Measurements from ENCODE around the gene STX1A.

STX1A gene

GRCh38 chr7:73738220-73738611, 18.7 kb upstream of the STX1A start (continued):
- no peak for TF ChIP-seq YY2 (tag by site-specific recombination; IDR thresholded peaks at IDR 0.05)
- TF ChIP-seq ZNF664 (tag by site-specific recombination; IDR thresholded peaks at IDR 0.05): no peak
- no peak for TF ChIP-seq ZNF214 (tag by site-specific recombination; IDR thresholded peaks at IDR 0.05; ENCODE audit: borderline replicate concordance)
- TF ChIP-seq ZNF707 (tag by site-specific recombination; IDR thresholded peaks at IDR 0.05): no peak
- peak; percentile 31; the same call in 1 of the 2 replicates for TF ChIP-seq ZNF391 (tag by site-specific recombination; IDR thresholded peaks at IDR 0.05; ENCODE audit: borderline replicate concordance, low read depth)
- no peak for TF ChIP-seq ZFP3 (tag by site-specific recombination; IDR thresholded peaks at IDR 0.05; ENCODE audit: low read depth)
- no peak for TF ChIP-seq ZNF404 (tag by site-specific recombination; IDR thresholded peaks at IDR 0.05)
- TF ChIP-seq ZNF366 (tag by site-specific recombination; conservative IDR thresholded peaks at IDR 0.05): no peak
- no peak for TF ChIP-seq ZNF626 (tag by site-specific recombination; IDR thresholded peaks at IDR 0.05)
- TF ChIP-seq ZBTB6 (tag by site-specific recombination; IDR thresholded peaks at IDR 0.05): no peak
- no peak for TF ChIP-seq ZNF629 (tag by site-specific recombination; IDR thresholded peaks at IDR 0.05)
- no peak for TF ChIP-seq ZNF211 (tag by site-specific recombination; IDR thresholded peaks at IDR 0.05; ENCODE audit: low read depth)
- TF ChIP-seq BCL11A (tag by site-specific recombination; IDR thresholded peaks at IDR 0.05; ENCODE audit: low read depth): no peak
- no peak for TF ChIP-seq ZNF266 (tag by site-specific recombination; IDR thresholded peaks at IDR 0.05; ENCODE audit: low read depth)
- no peak for TF ChIP-seq ZNF169 (tag by site-specific recombination; IDR thresholded peaks at IDR 0.05)
- TF ChIP-seq GLI4 (tag by site-specific recombination; IDR thresholded peaks at IDR 0.05): no peak
- TF ChIP-seq ZNF140 (tag by site-specific recombination; IDR thresholded peaks at IDR 0.05): no peak
- no peak for TF ChIP-seq ZNF843 (tag by site-specific recombination; IDR thresholded peaks at IDR 0.05)
- TF ChIP-seq, protein P1, sequence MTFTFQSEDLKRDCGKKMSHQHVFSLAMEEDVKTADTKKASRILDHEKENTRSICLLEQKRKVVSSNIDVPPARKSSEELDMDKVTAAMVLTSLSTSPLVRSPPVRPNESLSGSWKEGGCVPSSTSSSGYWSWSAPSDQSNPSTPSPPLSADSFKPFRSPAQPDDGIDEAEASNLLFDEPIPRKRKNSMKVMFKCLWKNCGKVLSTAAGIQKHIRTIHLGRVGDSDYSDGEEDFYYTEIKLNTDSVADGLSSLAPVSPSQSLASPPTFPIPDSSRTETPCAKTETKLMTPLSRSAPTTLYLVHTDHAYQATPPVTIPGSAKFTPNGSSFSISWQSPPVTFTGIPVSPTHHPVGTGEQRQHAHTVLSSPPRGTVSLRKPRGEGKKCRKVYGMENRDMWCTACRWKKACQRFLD (tag by site-specific recombination; IDR thresholded peaks at IDR 0.05): no peak
- TF ChIP-seq ZNF623 (tag by site-specific recombination; IDR thresholded peaks at IDR 0.05): no peak
- TF ChIP-seq ZSCAN23 (tag by site-specific recombination; IDR thresholded peaks at IDR 0.05): no peak
- TF ChIP-seq ZSCAN16 (tag by site-specific recombination; IDR thresholded peaks at IDR 0.05): 0 out of 2 replicates have a peak, but pooled peaks have one; percentile 29
- no peak for TF ChIP-seq ELK4 (IDR thresholded peaks at IDR 0.05; ENCODE audit: borderline replicate concordance, low read depth, low read length)
- no peak for TF ChIP-seq ZNF654 (tag by site-specific recombination; IDR thresholded peaks at IDR 0.05; ENCODE audit: low read depth)
- TF ChIP-seq ZBTB48 (tag by site-specific recombination; IDR thresholded peaks at IDR 0.05): no peak
- no peak for TF ChIP-seq ZNF37A (tag by site-specific recombination; IDR thresholded peaks at IDR 0.05)
- no peak for TF ChIP-seq ZNF549 (tag by site-specific recombination; IDR thresholded peaks at IDR 0.05)
- TF ChIP-seq, protein P2, sequence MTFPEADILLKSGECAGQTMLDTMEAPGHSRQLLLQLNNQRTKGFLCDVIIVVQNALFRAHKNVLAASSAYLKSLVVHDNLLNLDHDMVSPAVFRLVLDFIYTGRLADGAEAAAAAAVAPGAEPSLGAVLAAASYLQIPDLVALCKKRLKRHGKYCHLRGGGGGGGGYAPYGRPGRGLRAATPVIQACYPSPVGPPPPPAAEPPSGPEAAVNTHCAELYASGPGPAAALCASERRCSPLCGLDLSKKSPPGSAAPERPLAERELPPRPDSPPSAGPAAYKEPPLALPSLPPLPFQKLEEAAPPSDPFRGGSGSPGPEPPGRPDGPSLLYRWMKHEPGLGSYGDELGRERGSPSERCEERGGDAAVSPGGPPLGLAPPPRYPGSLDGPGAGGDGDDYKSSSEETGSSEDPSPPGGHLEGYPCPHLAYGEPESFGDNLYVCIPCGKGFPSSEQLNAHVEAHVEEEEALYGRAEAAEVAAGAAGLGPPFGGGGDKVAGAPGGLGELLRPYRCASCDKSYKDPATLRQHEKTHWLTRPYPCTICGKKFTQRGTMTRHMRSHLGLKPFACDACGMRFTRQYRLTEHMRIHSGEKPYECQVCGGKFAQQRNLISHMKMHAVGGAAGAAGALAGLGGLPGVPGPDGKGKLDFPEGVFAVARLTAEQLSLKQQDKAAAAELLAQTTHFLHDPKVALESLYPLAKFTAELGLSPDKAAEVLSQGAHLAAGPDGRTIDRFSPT (tag by site-specific recombination; IDR thresholded peaks at IDR 0.05): no peak
- TF ChIP-seq ZIC2 (tag by site-specific recombination; IDR thresholded peaks at IDR 0.05): no peak
- TF ChIP-seq ZNF585B (tag by site-specific recombination; IDR thresholded peaks at IDR 0.05): no peak
- TF ChIP-seq ZNF48 (tag by site-specific recombination; IDR thresholded peaks at IDR 0.05): no peak
- TF ChIP-seq ZNF610 (tag by site-specific recombination; IDR thresholded peaks at IDR 0.05; ENCODE audit: borderline replicate concordance): 0 out of 2 replicates have a peak, but pooled peaks have one; percentile 8
- TF ChIP-seq, protein P3, sequence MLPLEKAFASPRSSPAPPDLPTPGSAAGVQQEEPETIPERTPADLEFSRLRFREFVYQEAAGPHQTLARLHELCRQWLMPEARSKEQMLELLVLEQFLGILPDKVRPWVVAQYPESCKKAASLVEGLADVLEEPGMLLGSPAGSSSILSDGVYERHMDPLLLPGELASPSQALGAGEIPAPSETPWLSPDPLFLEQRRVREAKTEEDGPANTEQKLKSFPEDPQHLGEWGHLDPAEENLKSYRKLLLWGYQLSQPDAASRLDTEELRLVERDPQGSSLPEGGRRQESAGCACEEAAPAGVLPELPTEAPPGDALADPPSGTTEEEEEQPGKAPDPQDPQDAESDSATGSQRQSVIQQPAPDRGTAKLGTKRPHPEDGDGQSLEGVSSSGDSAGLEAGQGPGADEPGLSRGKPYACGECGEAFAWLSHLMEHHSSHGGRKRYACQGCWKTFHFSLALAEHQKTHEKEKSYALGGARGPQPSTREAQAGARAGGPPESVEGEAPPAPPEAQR (tag by site-specific recombination; IDR thresholded peaks at IDR 0.05): no peak
- peak; percentile 18 for TF ChIP-seq ZNF341 (tag by site-specific recombination; IDR thresholded peaks at IDR 0.05; ENCODE audit: low read depth)
- no peak for TF ChIP-seq ZNF248 (tag by site-specific recombination; IDR thresholded peaks at IDR 0.05)
- TF ChIP-seq, protein P4, sequence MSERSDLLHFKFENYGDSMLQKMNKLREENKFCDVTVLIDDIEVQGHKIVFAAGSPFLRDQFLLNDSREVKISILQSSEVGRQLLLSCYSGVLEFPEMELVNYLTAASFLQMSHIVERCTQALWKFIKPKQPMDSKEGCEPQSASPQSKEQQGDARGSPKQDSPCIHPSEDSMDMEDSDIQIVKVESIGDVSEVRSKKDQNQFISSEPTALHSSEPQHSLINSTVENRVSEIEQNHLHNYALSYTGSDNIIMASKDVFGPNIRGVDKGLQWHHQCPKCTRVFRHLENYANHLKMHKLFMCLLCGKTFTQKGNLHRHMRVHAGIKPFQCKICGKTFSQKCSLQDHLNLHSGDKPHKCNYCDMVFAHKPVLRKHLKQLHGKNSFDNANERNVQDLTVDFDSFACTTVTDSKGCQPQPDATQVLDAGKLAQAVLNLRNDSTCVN (tag by site-specific recombination; optimal IDR thresholded peaks at IDR 0.05): no peak

All from HEK293 (cell line).